Retina (tissue), 1 donor: ENCODE results near the gene MUC5B.

Experiments used
- DNase-seq: peaks from one replicate; pipeline ENCODE4 v3.0.0-alpha.2; 2016

MUC5B gene

DNA sequence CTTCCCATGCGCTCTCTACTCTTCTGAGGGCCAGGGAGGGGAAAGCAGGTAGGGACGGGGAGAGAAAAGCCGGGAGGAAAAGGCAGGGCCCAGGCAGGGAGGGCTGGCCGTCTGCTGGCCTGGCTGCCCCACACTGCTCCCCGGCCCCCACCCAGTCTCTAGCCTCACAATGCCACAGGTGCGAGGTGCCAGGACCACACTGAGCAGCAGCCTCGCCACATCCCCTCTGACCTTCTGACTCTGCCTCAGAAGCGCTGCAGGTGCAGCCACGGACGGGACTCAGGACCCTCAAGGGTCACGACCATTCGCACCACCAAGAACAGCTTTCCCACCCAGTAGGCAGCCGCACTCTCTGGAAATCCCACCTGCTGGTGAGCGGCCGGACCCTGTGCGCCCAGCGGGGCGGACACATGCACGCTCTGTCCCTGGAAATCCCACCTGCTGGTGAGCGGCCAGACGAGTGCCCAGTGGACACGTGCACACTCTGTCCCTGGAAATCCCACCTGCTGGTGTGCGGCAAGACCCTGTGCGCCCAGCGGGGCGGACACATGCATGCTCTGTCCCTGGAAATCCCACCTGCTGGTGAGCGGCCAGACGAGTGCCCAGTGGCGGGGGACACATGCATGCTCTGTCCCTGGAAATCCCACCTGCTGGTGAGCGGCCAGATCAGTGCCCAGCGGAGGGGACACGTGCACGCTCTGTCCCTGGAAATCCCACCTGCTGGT, 66.5 kb downstream of the MUC5B start:
- DNase-seq, result no peak

DNA sequence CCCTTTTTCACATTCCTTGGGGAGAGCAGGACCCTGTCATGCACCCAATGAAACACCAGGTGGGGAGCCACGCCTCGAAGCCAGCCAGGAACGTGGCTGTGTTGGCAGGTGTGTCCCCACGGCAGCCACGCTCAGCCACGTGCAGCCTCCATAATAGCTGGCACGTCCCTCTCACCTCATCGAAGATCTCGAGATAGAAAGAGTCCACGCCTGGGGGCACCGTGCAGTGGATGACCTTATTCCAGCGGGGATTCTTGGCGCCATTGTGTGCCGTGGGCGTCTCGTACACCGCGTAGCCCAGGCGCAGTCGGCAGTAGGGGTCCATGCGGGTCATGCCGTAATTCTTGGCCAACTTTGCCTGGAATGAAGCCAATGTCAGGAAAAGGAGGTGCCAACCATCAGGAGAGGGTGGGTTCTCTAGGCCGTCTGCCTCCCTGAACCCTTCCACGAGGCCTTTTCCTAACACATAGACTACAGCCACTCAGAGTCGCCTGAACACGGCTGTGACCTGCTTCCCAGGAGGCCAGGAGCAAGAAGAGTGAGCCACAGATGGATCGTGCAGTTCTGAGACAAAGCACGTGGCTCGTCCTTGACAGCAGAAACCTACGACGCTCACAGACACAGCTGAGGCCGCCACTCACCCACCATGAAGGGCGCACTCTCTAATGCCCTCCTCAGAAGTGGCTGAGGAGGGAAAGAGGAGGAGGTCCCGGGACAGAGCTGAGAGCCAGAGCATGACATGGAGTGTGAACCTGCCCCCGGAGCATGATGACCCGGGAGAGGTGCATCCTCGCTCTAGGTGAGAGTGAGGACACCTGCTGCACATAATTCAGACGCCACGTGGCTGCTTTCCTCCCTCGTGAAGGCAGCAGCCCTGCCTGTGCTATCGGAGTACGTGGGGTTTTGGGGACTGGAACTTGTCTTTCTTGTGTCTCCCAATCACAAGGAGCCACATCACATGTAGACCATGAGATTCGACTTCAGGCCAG, 67.5 kb downstream of the MUC5B start:
- no peak for DNase-seq

- DNase-seq, result no peak
Observed at GRCh38 chr11:1291295-1292017, 68.6 kb downstream of the MUC5B start.

DNA sequence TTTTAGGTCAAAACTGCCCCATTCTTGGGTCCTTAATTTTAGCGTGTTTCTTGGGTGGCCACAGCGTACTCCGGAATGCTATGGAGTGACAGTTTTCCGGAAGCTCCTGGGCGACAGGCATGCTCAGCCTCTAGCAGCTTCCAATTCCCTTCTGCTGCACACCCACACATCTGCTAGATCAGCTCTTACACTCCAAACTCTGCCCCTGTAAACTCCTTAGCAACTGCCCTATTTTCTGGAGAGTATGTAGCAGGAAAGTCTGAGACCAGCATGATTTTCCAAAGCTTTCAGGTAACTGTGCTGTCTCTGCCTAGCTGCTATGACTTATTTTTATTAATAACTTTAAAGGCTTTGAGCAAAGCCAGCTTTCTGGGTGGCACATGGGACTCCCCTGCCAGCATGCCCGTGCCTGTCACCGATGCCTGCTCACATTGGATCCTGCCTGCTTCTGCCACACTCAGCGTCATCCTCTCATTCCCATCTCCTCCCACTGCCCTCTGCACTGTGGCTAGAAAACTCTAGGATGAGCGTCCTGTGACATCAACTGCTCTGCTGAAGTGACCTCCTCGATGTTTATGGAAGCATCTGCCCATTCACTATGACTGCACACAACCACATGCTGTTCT, 69.3 kb downstream of the MUC5B start:
- no peak for DNase-seq

GRCh38 chr11:1292644-1293618, 70.1 kb downstream of the MUC5B start:
- DNase-seq, result no peak

DNA sequence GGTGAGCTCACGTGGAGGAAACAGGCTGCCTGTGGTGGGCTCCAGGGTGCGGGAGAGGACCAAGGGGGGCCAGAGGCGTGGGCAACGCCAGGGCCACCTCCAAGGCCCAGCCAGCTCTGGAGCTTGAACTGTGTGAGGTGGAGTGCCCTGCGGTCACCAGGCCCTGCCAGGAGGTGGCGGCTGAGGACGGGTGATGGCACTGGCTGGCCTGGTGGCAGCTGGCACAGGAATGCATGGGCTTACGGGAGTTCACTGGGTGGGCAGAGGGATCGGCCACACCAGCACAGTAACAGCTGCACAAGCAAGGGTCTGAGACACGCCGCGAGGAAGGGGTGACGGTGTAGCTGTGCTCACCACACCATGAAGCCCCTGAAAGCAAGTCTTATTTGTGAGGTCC, 70.8 kb downstream of the MUC5B start:
- DNase-seq, result no peak

GRCh38 chr11:1295086-1295485, 72.2 kb downstream of the MUC5B start:
- DNase-seq, result no peak

DNA sequence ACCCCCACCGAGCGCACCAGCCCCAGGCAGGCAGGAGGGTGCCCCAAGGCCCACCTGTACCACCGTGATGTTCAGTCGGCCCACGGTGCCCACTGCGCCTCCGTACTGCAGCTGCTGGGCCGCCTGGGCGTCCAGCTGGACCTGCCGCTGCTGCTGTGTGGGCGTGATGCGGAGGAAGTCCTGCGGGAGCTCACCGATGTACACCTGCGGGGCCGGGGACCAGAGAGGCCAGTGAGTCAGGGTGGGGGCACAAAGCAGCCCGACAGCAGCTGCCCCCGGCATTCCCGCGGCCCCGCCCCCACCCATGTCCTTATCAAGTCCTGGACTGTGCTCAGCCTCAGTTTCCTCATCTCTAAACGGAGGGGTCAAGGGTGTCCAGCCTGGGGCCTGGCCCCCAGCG, 72.7 kb downstream of the MUC5B start:
- no peak for DNase-seq

- DNase-seq, result no peak
Observed at GRCh38 chr11:1296287-1296686, 73.4 kb downstream of the MUC5B start.

GRCh38 chr11:1297011-1297575, 74.2 kb downstream of the MUC5B start:
- no peak for DNase-seq

- no peak for DNase-seq
Observed at GRCh38 chr11:1297576-1298473, 75.0 kb downstream of the MUC5B start.

DNA sequence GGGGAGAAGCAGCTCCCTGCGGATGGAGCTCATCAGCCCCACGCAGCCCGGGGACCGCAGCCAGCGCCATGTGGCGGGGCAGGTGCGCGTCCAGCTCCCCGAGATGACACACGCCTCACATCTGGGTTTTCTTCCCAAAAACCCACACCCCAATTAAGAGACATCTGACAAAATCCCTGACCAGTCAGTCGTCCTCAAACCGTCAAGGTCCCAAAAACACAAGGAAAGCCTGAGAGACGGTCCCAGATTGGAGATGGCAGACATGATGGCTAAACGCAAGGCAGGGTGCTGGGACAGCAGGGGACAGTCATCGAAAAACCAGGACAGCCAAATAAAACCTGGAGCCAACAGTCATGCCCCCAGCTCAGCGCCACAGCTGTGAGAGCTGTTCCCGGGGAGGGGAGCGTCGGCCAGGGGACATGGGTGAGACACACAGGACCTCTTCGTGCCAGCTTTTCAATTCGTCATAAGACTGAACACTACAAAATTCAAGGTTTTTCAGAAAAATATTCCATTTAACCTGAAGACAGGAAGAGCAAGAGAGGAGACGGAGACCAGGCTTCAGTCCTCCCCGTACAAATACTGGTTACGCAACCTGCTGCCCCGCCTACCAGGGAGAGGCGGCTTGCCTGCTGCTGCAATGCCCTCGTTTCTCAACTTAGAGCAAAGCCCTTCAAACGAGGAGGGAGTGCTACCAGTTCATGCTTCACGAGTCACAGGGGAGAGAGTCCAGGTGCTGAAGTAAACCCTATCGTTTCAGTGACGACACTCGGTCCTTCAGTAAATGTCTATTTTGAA, 76.0 kb downstream of the MUC5B start:
- DNase-seq, result no peak

- no peak for DNase-seq
Observed at GRCh38 chr11:1299621-1300020, 76.8 kb downstream of the MUC5B start.

DNA sequence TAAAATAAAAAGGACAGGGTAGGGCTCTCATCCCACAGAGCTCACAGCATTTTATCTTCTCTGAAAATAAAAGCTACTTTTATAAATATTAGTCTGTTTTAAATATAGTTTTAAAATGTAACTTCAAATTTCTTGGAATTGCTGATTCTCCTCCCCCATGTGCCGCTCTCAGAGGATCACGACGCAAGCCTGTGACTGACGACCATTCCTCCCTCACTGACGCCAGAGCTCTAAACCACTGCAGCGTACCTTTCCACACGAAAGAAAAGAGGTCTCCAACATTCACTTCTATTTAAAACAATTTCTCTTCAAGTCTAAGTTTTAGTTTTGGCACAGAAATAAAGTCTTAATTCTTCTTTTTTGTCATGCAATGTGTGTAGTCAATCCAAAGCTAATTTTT, 77.3 kb downstream of the MUC5B start:
- DNase-seq, result no peak

DNA sequence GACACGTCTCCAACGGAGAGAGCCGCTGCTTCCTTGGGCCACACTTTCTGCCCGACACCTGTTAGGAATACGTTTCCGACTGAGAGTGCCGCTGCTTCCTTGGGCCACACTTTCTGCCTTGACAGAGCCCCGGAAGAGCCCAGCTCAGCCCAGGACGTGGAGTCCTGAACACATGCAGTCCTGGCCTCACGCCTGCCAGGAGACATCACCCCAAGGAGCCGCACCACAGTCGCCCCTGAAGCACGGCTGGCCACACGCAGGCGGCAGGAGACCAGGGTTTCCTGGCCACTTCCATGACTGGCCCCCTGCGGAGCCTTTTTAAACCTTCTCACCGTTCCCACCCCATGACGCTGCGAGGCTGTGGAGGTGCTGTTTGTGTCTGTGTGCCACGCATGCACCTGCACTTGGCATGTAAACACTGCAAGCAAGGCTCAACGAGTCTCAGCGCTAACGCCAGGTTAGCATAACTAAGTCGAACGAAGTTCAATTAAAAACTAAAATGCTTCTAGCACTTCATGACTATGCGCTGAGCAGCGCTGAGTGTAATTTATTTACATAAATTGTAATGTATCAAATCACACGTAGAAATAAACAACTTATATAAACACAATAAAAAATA, 77.8 kb downstream of the MUC5B start:
- DNase-seq, result no peak

DNA sequence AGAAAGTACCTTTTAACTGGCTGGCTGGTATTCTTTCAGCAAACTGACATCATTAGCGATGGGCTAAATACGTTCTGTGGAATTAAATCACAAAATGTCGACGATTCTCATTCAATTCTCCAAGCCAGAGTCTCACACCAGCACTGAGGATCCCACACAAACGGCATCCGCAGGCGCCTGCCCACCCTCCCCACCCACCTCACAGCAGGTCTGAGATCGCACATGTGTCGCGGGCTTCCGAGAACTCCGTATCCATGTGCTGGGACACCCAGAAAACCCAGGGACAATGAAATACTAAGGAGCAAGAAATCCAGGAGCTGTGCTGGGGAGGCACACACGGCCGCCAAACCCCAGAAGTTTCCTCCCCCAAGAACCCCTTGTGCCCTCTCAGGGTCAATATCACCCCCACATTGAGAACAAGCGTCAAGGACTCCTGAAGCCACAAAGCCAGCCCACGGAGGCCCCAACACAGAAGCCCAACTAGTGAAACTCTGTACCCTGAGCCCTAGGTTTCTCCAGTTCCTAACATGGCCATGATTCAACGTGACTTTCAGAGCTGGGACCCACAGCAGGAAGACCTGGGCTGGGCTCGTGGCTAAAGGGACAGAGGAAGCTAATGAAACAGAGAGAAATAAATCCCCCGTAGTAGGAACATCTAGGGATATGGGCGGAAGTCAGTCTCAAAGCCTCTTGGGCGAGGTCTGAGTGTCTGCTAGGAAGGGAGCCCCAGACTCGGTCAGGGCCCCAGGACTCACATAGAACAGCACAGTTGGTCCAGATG, 78.5 kb downstream of the MUC5B start:
- DNase-seq, result no peak

GRCh38 chr11:1302041-1302460, 79.2 kb downstream of the MUC5B start:
- no peak for DNase-seq
